GM11168 (cell line): ENCODE results near the gene TOMM20.
"Not testable (repeated sequence)": the region's sequence is repeated elsewhere in the genome, so short reads cannot be mapped to it uniquely, and the experiment has no call there.

Experiments used
- in situ Hi-C: fragments of 300-500 bp; cut with MboI; formaldehyde crosslinking; loops from one replicate; pipeline ENCODE4 v1.12.0; 2022; ENCODE audit warnings: low sequenced_read_pairs; ENCODE audit not compliant: unreplicated experiment

The TOMM20 gene

GRCh38 chr1:235087906-235088305 lies 40.7 kb downstream of the TOMM20 start:
- in situ Hi-C loops, result loop anchor here (5.0 to 25.0 kb wide), 2 partner anchors 326 to 591 kb away; no protein-coding TSS in a partner anchor

GRCh38 chr1:235085411-235086117 lies 43.1 kb downstream of the TOMM20 start:
- in situ Hi-C loops, result loop anchor here (5.0 to 25.0 kb wide), 2 partner anchors 323 to 588 kb away; no protein-coding TSS in a partner anchor

GRCh38 chr1:235080788-235081187 lies 47.8 kb downstream of the TOMM20 start:
- in situ Hi-C loops, result loop anchor here (5.0 to 25.0 kb wide), 2 partner anchors 318 to 468 kb away; partner anchors contain the start of gene IRF2BP2

GRCh38 chr1:235080297-235080657 lies 48.4 kb downstream of the TOMM20 start:
- in situ Hi-C loops, result loop anchor here (5.0 to 25.0 kb wide), 2 partner anchors 318 to 468 kb away; partner anchors contain the start of gene IRF2BP2

- in situ Hi-C loops, result loop anchor here (5.0 to 25.0 kb wide), 2 partner anchors 317 to 467 kb away; partner anchors contain the start of gene IRF2BP2
Observed at GRCh38 chr1:235079443-235080296, 49.0 kb downstream of the TOMM20 start.

- in situ Hi-C loops, result loop anchor here (25.0 kb wide), 1 partner anchor 316 kb away; no protein-coding TSS in a partner anchor
Observed at GRCh38 chr1:235078480-235079381, 49.9 kb downstream of the TOMM20 start.

GRCh38 chr1:235077571-235078479 lies 50.8 kb downstream of the TOMM20 start:
- in situ Hi-C loops, result loop anchor here (25.0 kb wide), 1 partner anchor 316 kb away; no protein-coding TSS in a partner anchor

GRCh38 chr1:235077163-235077540 lies 51.5 kb downstream of the TOMM20 start:
- in situ Hi-C loops, result loop anchor here (25.0 kb wide), 1 partner anchor 315 kb away; no protein-coding TSS in a partner anchor

- in situ Hi-C loops, result loop anchor here (25.0 kb wide), 1 partner anchor 314 kb away; no protein-coding TSS in a partner anchor
Observed at GRCh38 chr1:235076504-235077162, 52.0 kb downstream of the TOMM20 start.

GRCh38 chr1:235075777-235076308 lies 52.8 kb downstream of the TOMM20 start:
- in situ Hi-C loops, result loop anchor here (25.0 kb wide), 1 partner anchor 314 kb away; no protein-coding TSS in a partner anchor

GRCh38 chr1:235075048-235075776 lies 53.4 kb downstream of the TOMM20 start:
- in situ Hi-C loops, result loop anchor here (25.0 kb wide), 1 partner anchor 313 kb away; no protein-coding TSS in a partner anchor

GRCh38 chr1:235074523-235075047 lies 54.1 kb downstream of the TOMM20 start:
- in situ Hi-C loops, result loop anchor here (25.0 kb wide), 1 partner anchor 312 kb away; no protein-coding TSS in a partner anchor

- in situ Hi-C loops, result no loop called here
Observed at GRCh38 chr1:235073968-235074522, 54.6 kb downstream of the TOMM20 start.

- in situ Hi-C loops, result no loop called here
Observed at GRCh38 chr1:235073331-235073967, 55.2 kb downstream of the TOMM20 start.

- in situ Hi-C loops, result not testable (repeated sequence)
Observed at GRCh38 chr1:235072577-235072976, 56.1 kb downstream of the TOMM20 start.

- in situ Hi-C loops, result no loop called here
Observed at GRCh38 chr1:235072096-235072495, 56.5 kb downstream of the TOMM20 start.
